ENCODE results near the gene TAAR9. TPM values are rescaled to one million over a fixed set of nuclear protein-coding genes. Genes with fewer than 3 reads are reported as not detected.

Gene TAAR9
- total and polyA plus RNA-seq, 2 donors (not counting 1 experiment from before 2014, with no cell fraction given) = not detected

- ATAC-seq (ENCODE audit: low read depth) = no peak
- peaks cover 52% of the 10 kb centered on the region for H3K4me1 Mint-ChIP-seq
- TF ChIP-seq EZH2 (IDR thresholded peaks at IDR 0.05; ENCODE audit: borderline replicate concordance, insufficient read depth, low read depth, low read length, poor library complexity, severe bottlenecking) (no peak), CTCF (IDR thresholded peaks at IDR 0.05) (no peak)
- peaks cover 3% of the 10 kb centered on the region for H3K9me3 Mint-ChIP-seq (ENCODE audit: insufficient read depth)
- Histone ChIP-seq H3K27me3 (replicated peaks in 1 of 4; ENCODE audit: control extremely low read depth in 1 of 4, control insufficient read depth in 3 of 4, insufficient read depth in 4 of 4, low read length in 3 of 4) (no peaks in the 10 kb centered on the region), H4K20me1 (ENCODE audit: control insufficient read depth, insufficient read depth, low read length, poor library complexity, severe bottlenecking) (peaks cover 7% of the 10 kb centered on the region), H3K79me2 (ENCODE audit: control insufficient read depth, insufficient read depth, low read length) (peaks cover 77% of the 10 kb centered on the region), H3K36me3 (replicated peaks in 1 of 2; ENCODE audit: control extremely low read depth in 1 of 2, control insufficient read depth in 1 of 2, extremely low read depth in 1 of 2, insufficient read depth in 2 of 2, low read length in 1 of 2) (peaks cover 0 to 59% of the 10 kb centered on the region in 2 experiments), H3K27ac (ENCODE audit: low read length in 2 of 2) (peak overlapping the region; percentile 64 to 92), H3K4me1 (ENCODE audit: control insufficient read depth in 2 of 2, insufficient read depth in 2 of 2, low read length in 2 of 2) (peaks cover 87 to 89% of the 10 kb centered on the region in 2 donors), H3K4me2 (replicated peaks; ENCODE audit: low read depth, low read length, poor library complexity, severe bottlenecking) (peak overlapping the region; percentile 77), H3K9me3 (ENCODE audit: control extremely low read depth in 1 of 3, control insufficient read depth in 2 of 3, insufficient read depth in 1 of 3, low read length in 2 of 3) (peaks cover 0 to 1% (median 0%) of the 10 kb centered on the region in 3 donors), H3K4me3 (ENCODE audit: control extremely low read depth in 1 of 5, extremely low read depth in 1 of 5, insufficient read depth in 1 of 5, low read depth in 2 of 5, low read length in 4 of 5) (peak overlapping the region; percentile 5 to 56 (median 32)), H3K9ac (ENCODE audit: low read length) (peak overlapping the region; percentile 38), H2AFZ (ENCODE audit: insufficient read depth, low read depth, low read length, poor library complexity, severe bottlenecking) (no peak overlapping the region)
- no peak for DNase-seq
- H3K4me3 Mint-ChIP-seq = peak overlapping the region; percentile 78
- no peaks in the 10 kb centered on the region for H3K27me3 Mint-ChIP-seq
- H3K27ac Mint-ChIP-seq = peak overlapping the region; percentile 78
- intact Hi-C loops (cut with micrococcal nuclease) = loop anchor here (1.0 to 5.0 kb wide), 2 partner anchors 18 to 143 kb away; partner anchors contain the start of gene STX7
- no CpG with 5 or more reads among the region's 2 CpGs for WGBS (ENCODE audit: insufficient coverage)
- POLR2A ChIA-PET = interaction anchor here (0.8 to 2.7 kb wide), 3 partner anchors 9 to 17 kb away, joined by 3 to 25 read pairs (median 4); partner anchors contain the start of gene STX7
- CTCF ChIA-PET = interaction anchor here (0.7 to 6.7 kb wide), 12 partner anchors 10 to 215 kb away, joined by 3 to 70 read pairs (median 5); partner anchors contain the start of gene STX7
These were observed 43.1 kb upstream of the TAAR9 start for GRCh38 chr6:132494954-132495353.

GRCh38 chr6:132495604-132496079 is 42.4 kb upstream of the TAAR9 start:
- no peaks in the 10 kb centered on the region for H3K27me3 ChIP-seq (replicated peaks in 1 of 4; ENCODE audit: control extremely low read depth in 1 of 4, control insufficient read depth in 3 of 4, insufficient read depth in 4 of 4, low read length in 3 of 4)
- ATAC-seq (ENCODE audit: low read depth) (peak; percentile 62), DNase-seq (peak; percentile 63)
- peak overlapping the region; percentile 64 to 92 for H3K27ac ChIP-seq (ENCODE audit: low read length in 2 of 2)
- H2AFZ ChIP-seq (ENCODE audit: insufficient read depth, low read depth, low read length, poor library complexity, severe bottlenecking) = no peak overlapping the region
- H3K4me3 Mint-ChIP-seq = peak overlapping the region; percentile 78
- H3K9ac ChIP-seq (ENCODE audit: low read length) = peak overlapping the region; percentile 38
- H3K9me3 ChIP-seq (ENCODE audit: control extremely low read depth in 1 of 3, control insufficient read depth in 2 of 3, insufficient read depth in 1 of 3, low read length in 2 of 3) = peaks cover 0 to 1% (median 0%) of the 10 kb centered on the region in 3 donors
- no CpG with 5 or more reads among the region's 2 CpGs for WGBS (ENCODE audit: insufficient coverage)
- no peaks in the 10 kb centered on the region for H3K27me3 Mint-ChIP-seq
- ChIA-PET POLR2A (interaction anchor here (0.8 to 2.7 kb wide), 3 partner anchors 10 to 17 kb away, joined by 3 to 25 read pairs (median 4); partner anchors contain the start of gene STX7), CTCF (interaction anchor here (0.7 to 6.7 kb wide), 12 partner anchors 10 to 216 kb away, joined by 3 to 70 read pairs (median 4); partner anchors contain the start of gene STX7)
- H3K4me1 Mint-ChIP-seq = peaks cover 59% of the 10 kb centered on the region
- peaks cover 77% of the 10 kb centered on the region for H3K79me2 ChIP-seq (ENCODE audit: control insufficient read depth, insufficient read depth, low read length)
- peaks cover 87 to 89% of the 10 kb centered on the region in 2 donors for H3K4me1 ChIP-seq (ENCODE audit: control insufficient read depth in 2 of 2, insufficient read depth in 2 of 2, low read length in 2 of 2)
- peaks cover 3% of the 10 kb centered on the region for H3K9me3 Mint-ChIP-seq (ENCODE audit: insufficient read depth)
- TF ChIP-seq CTCF (IDR thresholded peaks at IDR 0.05) (no peak), EZH2 (IDR thresholded peaks at IDR 0.05; ENCODE audit: borderline replicate concordance, insufficient read depth, low read depth, low read length, poor library complexity, severe bottlenecking) (no peak)
- peaks cover 7% of the 10 kb centered on the region for H4K20me1 ChIP-seq (ENCODE audit: control insufficient read depth, insufficient read depth, low read length, poor library complexity, severe bottlenecking)
- peak overlapping the region; percentile 77 for H3K4me2 ChIP-seq (replicated peaks; ENCODE audit: low read depth, low read length, poor library complexity, severe bottlenecking)
- intact Hi-C loops (cut with micrococcal nuclease) = loop anchor here (1.0 to 5.0 kb wide), 2 partner anchors 18 to 143 kb away; partner anchors contain the start of gene STX7
- peak overlapping the region; percentile 5 to 56 (median 32) for H3K4me3 ChIP-seq (ENCODE audit: control extremely low read depth in 1 of 5, extremely low read depth in 1 of 5, insufficient read depth in 1 of 5, low read depth in 2 of 5, low read length in 4 of 5)
- peaks cover 0 to 66% of the 10 kb centered on the region in 2 experiments for H3K36me3 ChIP-seq (replicated peaks in 1 of 2; ENCODE audit: control extremely low read depth in 1 of 2, control insufficient read depth in 1 of 2, extremely low read depth in 1 of 2, insufficient read depth in 2 of 2, low read length in 1 of 2)
- H3K27ac Mint-ChIP-seq = peak overlapping the region; percentile 78
